NCI-H2171 treated with DMSO at 0.1 percent for 48 hours (cell line): Measurements from ENCODE around the gene SYT6.

Experiments used
- DNase-seq: peaks from one replicate; lab custom pipeline; 2025; lab: John Stamatoyannopoulos, UW

The SYT6 gene

GRCh38 chr1:114117654-114118053, 36.0 kb downstream of the SYT6 start:
- no peak for DNase-seq

DNA sequence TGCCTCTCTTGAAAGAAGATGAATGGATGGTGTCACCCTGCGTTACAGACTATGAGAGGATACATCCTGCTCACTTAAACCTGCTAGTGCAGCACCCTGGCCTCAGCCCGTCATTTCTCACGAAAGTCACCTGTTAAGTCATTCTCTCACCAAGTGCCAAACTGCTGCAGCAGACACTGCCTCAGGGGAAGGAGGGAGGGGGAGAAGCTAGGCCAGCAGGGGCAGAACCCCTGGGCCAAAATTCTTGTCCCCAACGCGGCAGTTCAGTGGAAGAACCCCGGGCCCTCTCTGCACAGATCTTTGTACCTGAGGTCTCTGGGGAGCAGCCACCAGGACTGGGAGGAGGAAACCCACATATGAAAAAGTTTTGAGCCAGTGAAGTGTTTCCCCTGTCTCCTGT, 37.6 kb downstream of the SYT6 start:
- no peak for DNase-seq

GRCh38 chr1:114114185-114115094, 39.2 kb downstream of the SYT6 start:
- no peak for DNase-seq

- no peak for DNase-seq
Observed at GRCh38 chr1:114113411-114114184, 40.1 kb downstream of the SYT6 start.

GRCh38 chr1:114112775-114113174, 40.9 kb downstream of the SYT6 start:
- no peak for DNase-seq

- peak; percentile 56 for DNase-seq
Observed at GRCh38 chr1:114111731-114112641, 41.7 kb downstream of the SYT6 start.

DNA sequence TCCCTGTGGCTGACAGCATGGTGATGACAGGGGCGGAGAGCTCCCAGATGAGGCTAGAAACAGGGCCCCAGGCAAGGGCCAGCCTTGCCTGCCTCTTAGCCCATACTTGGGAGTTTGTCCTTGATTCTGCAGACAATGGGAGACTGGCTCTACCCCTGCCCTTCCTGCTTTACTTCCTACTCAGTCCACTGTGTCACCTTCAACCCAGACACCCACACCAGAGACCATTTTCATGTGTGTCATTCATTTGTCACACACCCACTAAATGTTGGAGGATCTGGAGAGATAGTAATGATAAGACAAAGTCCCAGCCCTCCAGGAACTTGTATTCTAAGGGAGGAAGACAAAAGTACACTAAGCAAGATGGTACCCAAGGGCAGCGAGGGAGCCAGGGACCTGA, 43.7 kb downstream of the SYT6 start:
- no peak for DNase-seq

DNA sequence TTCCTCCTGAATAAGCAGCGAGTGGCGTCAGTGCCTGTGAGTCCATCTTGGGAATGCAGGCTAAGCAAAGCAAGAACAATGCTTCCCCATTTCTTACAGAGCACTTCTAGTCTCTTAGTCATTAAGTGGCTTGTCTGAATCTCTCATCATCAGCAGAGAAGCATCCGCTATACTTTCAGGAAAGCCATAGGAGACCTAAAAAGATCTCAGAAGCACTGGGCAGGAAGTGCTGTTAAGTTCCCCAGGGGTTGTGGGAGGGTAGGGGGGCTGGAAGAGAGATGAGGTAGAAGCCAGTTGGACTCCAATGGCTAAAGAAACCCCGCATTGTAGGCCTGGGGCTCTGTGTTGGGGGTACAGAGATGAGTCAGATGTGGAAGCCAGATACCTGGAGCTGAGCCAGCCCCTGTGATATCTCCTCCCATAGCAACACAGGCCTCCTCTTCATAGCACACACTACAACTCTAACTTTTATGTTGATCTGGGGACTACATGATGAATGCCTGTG, 44.9 kb downstream of the SYT6 start:
- no peak for DNase-seq

- no peak for DNase-seq
Observed at GRCh38 chr1:114107474-114108435, 45.9 kb downstream of the SYT6 start.

GRCh38 chr1:114105421-114105979, 48.2 kb downstream of the SYT6 start:
- peak; percentile 85 for DNase-seq

DNA sequence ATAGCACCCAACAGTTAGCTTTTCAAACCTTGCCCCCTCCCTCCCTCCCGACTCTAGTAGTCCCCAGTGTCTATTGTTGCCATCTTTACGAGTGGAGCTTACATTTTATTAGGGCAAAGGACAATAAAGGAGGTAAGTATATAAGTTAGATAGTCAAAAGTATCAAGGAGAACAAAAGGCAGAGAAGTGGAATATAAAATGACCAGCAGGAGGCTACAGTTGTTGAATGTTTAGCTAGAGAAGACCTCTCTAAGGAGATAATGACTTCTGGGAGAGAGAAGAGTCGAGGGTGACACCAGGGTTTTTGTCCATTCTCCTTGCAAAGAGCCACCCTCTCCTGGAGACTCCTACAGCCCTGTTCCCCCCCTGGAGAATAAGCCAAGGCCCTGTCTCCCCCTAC, 48.7 kb downstream of the SYT6 start:
- no peak for DNase-seq

- no peak for DNase-seq
Observed at GRCh38 chr1:114103992-114104391, 49.7 kb downstream of the SYT6 start.

GRCh38 chr1:114102136-114102535, 51.5 kb downstream of the SYT6 start:
- DNase-seq, result no peak

GRCh38 chr1:114100148-114100547, 53.5 kb downstream of the SYT6 start:
- peak; percentile 32 for DNase-seq

DNA sequence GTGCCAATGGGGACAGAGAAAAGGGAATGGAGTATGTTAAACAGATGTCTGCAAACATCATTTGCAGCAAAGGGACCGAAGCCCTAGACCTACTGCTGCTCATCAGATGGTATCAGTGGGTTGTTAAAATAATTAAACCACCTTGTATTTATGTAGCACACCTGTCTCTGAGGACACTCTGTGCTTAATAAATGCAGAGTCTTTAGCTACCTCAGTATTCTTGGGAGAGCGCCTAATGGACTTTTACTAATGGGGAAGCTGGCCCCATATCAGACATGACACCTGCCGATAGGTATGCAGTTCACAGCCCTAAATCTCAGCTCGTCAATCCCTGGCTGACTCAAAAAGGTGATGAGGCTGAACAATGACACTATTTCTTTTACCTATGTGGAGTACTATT, 54.4 kb downstream of the SYT6 start:
- DNase-seq, result peak; percentile 46

DNA sequence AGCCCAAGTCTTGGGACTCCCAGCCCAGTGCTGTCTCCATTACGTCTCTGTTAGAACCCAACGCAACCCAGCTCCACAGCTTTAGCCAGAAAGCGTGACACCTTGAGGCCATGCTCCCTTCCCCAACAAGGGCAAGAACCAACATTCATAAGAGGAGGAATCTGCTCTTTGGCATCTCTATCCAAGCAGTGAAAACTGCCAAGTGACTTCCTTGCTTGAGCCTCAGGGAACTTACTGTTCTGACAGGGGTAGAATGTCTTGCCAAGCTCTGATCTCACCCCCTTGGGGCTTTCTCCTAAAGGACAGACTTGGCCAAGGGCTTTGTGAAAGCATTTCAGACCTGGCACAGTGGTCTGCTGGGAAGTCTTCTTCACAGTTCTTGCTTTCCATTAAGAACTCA, 56.6 kb downstream of the SYT6 start:
- no peak for DNase-seq

DNA sequence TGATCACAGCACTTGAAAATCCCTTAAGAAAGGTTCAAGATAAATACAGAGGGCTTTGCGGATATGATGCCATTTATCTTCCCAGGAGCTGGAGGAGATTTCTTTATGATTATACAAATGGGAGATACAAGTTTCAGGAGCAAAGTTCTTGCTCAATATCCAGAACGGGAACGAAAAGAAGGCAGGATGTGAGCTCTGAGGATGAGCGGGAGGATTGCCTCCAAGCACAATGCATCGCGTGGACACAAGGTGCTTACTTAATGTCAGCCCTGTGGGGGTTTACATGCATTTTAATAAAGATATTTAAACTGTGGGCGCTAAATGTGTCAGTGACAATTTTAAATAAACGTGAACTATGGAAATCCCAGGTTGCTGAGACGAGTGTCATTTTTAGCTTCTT, 59.0 kb downstream of the SYT6 start:
- DNase-seq, result no peak

GRCh38 chr1:114094363-114094634, 59.4 kb downstream of the SYT6 start:
- DNase-seq, result no peak

GRCh38 chr1:114093624-114094362, 59.9 kb downstream of the SYT6 start:
- DNase-seq, result no peak
